Cardiac muscle cell (in vitro differentiated cells and primary cell): Measurements from ENCODE around the gene COPE. TPM values are rescaled to one million over a fixed set of nuclear protein-coding genes. Genes with fewer than 3 reads are reported as not detected.

ENCODE experiments used
- DNase-seq, 2 donors: peaks; one replicate each; pipeline versions ENCODE4 v3.0.0 to v3.0.0-alpha.2; 2010 to 2017; ENCODE audit warnings: low read depth in 1 of 2, low spot score in 1 of 2
- H3K27ac ChIP-seq: fragments of 200-600 bp; sonication (generic); 2 replicates; pipeline ENCODE4 v1.5.1; 2016
- H3K27me3 ChIP-seq: fragments of 200-600 bp; sonication (generic); 2 replicates; pipeline ENCODE4 v1.6.0; 2016; ENCODE audit warnings: control low read depth
- H3K36me3 ChIP-seq: fragments of 200-600 bp; sonication (generic); 2 replicates; pipeline ENCODE4 v1.5.1; 2016; ENCODE audit warnings: control low read depth
- H3K4me1 ChIP-seq: fragments of 200-600 bp; sonication (generic); 2 replicates; pipeline ENCODE4 v1.8.1; 2017; ENCODE audit warnings: low read depth, mild to moderate bottlenecking, mixed run types
- H3K4me3 ChIP-seq: fragments of 200-600 bp; sonication (generic); 2 replicates; pipeline ENCODE4 v1.5.1; 2016; ENCODE audit warnings: mild to moderate bottlenecking
- H3K9me3 ChIP-seq: fragments of 200-600 bp; sonication (generic); 2 replicates; pipeline ENCODE4 v1.5.1; 2017; ENCODE audit warnings: low read depth, mild to moderate bottlenecking, control low read depth
- CTCF ChIP-seq: IDR thresholded peaks from 2 replicates; pipeline ENCODE4 v1.5.1; 2012; ENCODE audit warnings: low read depth, mild to moderate bottlenecking, low read length
- polyA plus RNA-seq: library from polyadenylated mRNA; unstranded; fragments of >200 nt; fragmentation: Nextera tagmentation; extraction: Ambion mirVana; gene quantifications from 2 replicates; pipeline ENCODE4 v1.2.1, GENCODE V29; 2016
- total RNA-seq: library from RNA; depleted of rRNA; stranded (reverse); fragments of >200 nt; gene quantifications from 2 replicates; pipeline ENCODE4 v1.2.3, GENCODE V29; 2016

The COPE gene
- total and polyA plus RNA-seq, 2 experiments from 2014 or later, result 306 to 523 TPM

- Histone ChIP-seq H3K4me3 (no peak overlapping the region), H3K36me3 (peaks cover 77% of the 10 kb centered on the region), H3K27ac (no peak overlapping the region), H3K27me3 (no peaks in the 10 kb centered on the region), H3K4me1 (no peaks in the 10 kb centered on the region), H3K9me3 (no peaks in the 10 kb centered on the region)
- no peak for TF ChIP-seq CTCF
- peak in 1 of 2 donors; percentile 39 for DNase-seq
These were observed 59.4 kb downstream of the COPE start for GRCh38 chr19:18859676-18860301.

- H3K36me3 ChIP-seq, result peaks cover 77% of the 10 kb centered on the region
- H3K9me3 ChIP-seq, result no peaks in the 10 kb centered on the region
- no peak for TF ChIP-seq CTCF
These were observed 60.1 kb downstream of the COPE start for GRCh38 chr19:18858906-18859646.

GRCh38 chr19:18857223-18857622 lies 62.0 kb downstream of the COPE start:
- peaks cover 71% of the 10 kb centered on the region for H3K36me3 ChIP-seq
- H3K27me3 ChIP-seq, result no peaks in the 10 kb centered on the region
- no peaks in the 10 kb centered on the region for H3K9me3 ChIP-seq
- TF ChIP-seq CTCF, result no peak
- no peak overlapping the region for H3K4me3 ChIP-seq
- no peaks in the 10 kb centered on the region for H3K4me1 ChIP-seq
- DNase-seq, result no peak
- H3K27ac ChIP-seq, result no peak overlapping the region

More at GRCh38 chr19:18858906-18859646, 60.1 kb downstream of the COPE start:
- no peaks in the 10 kb centered on the region for H3K27me3 ChIP-seq
- H3K27ac ChIP-seq, result no peak overlapping the region
- H3K4me1 ChIP-seq, result no peaks in the 10 kb centered on the region
- H3K4me3 ChIP-seq, result no peak overlapping the region
- no peak for DNase-seq

GRCh38 chr19:18856385-18857126 lies 62.6 kb downstream of the COPE start:
- Histone ChIP-seq H3K9me3 (no peaks in the 10 kb centered on the region), H3K27ac (no peak overlapping the region), H3K36me3 (peaks cover 68% of the 10 kb centered on the region), H3K27me3 (no peaks in the 10 kb centered on the region), H3K4me1 (no peaks in the 10 kb centered on the region), H3K4me3 (no peak overlapping the region)
- peak in 1 of 2 donors; percentile 58 for DNase-seq
- TF ChIP-seq CTCF, result peak; percentile 45

- no peak for TF ChIP-seq CTCF
- no peaks in the 10 kb centered on the region for H3K4me1 ChIP-seq
- no peak for DNase-seq
- H3K36me3 ChIP-seq, result peaks cover 64% of the 10 kb centered on the region
- H3K27ac ChIP-seq, result no peak overlapping the region
- no peaks in the 10 kb centered on the region for H3K9me3 ChIP-seq
- H3K4me3 ChIP-seq, result no peak overlapping the region
- no peaks in the 10 kb centered on the region for H3K27me3 ChIP-seq
These were observed 63.4 kb downstream of the COPE start for GRCh38 chr19:18855647-18856384.
